HepG2 (cell line): Measurements from ENCODE around the gene FOXN3. TPM values are rescaled to one million over a fixed set of nuclear protein-coding genes. Genes with fewer than 3 reads are reported as not detected.

Experiments
- ATAC-seq: fragments of 200-7000 bp; cut with Tn5 transposase; 3 replicates; pipeline ENCODE4 v1.9.1; 2020; ENCODE audit warnings: mild to moderate bottlenecking, moderate library complexity
- BruUV-seq: library from RNA; stranded (reverse); fragments of 400-500 nt; replicated peaks from 2 replicates; lab custom pipeline; 2021; lab: Mats Ljungman, UMichigan
- CTCF ChIA-PET: fragments of 300-600 bp; formaldehyde crosslinking; extraction: SDS; loops from one replicate; lab custom pipeline; 2021; ENCODE audit warnings: low total read pairs, inconsistent platforms, low intra/inter-chr PET ratio; lab: Yijun Ruan, JAX
- POLR2A ChIA-PET: fragments of 350-600 bp; sonication (Branson Sonifier 250); formaldehyde crosslinking; loops from one replicate; lab custom pipeline; 2020; ENCODE audit warnings: antibody characterized with exemption, inconsistent platforms; lab: Yijun Ruan, JAX
- DNase-seq: peaks from one replicate; pipeline ENCODE4 v3.0.0-alpha.2; 2015; ENCODE audit warnings: low spot score
- FAIRE-seq: peaks from 3 replicates; lab custom pipeline; 2011; peaks lifted over from hg19 to GRCh38; lab: Jason Lieb, UNC
- H2AFZ ChIP-seq: one replicate; pipeline ENCODE4 v1.6.1; 2011; ENCODE audit warnings: low read length, inconsistent platforms
- H3K27ac ChIP-seq: fragments of 300-600 bp; 3 replicates; pipeline ENCODE4 v1.8.0; 2011; ENCODE audit warnings: mixed run types, mild to moderate bottlenecking, mixed read lengths, low read length, inconsistent platforms; ENCODE audit not compliant: insufficient read depth; ENCODE audit errors: extremely low read length
- H3K27me3 ChIP-seq, 2 experiments: fragments of 200-600 bp in 1 of 2; 2 replicates in 1 of 2; 3 replicates in 1 of 2; pipeline versions ENCODE4 v1.6.0 to v1.8.0; 2011; ENCODE audit warnings: low read length in 2 of 2, mild to moderate bottlenecking in 2 of 2, moderate library complexity in 2 of 2, inconsistent platforms in 1 of 2; ENCODE audit not compliant: insufficient read depth in 2 of 2, control insufficient read depth in 1 of 2
- H3K36me3 ChIP-seq, 2 experiments: fragments of 200-600 bp in 1 of 2; replicated peaks in 1 of 2; 2 replicates in 1 of 2; 3 replicates in 1 of 2; pipeline versions ENCODE4 v1.5.1 to v1.8.0; 2011; ENCODE audit warnings: low read length in 2 of 2, inconsistent platforms in 1 of 2; ENCODE audit not compliant: insufficient read depth in 2 of 2, control insufficient read depth in 1 of 2
- H3K4me1 ChIP-seq: 2 replicates; pipeline ENCODE4 v1.5.1; 2012; ENCODE audit warnings: low read length, inconsistent platforms; ENCODE audit not compliant: insufficient read depth
- H3K4me2 ChIP-seq: 2 replicates; pipeline ENCODE4 v1.6.0; 2011; ENCODE audit warnings: low read depth, low read length, inconsistent platforms
- H3K4me3 ChIP-seq, 3 experiments: fragments of 200-600 bp in 1 of 3; sonication (generic), shearing (Covaris generic) in 1 of 3; replicated peaks in 1 of 3; 2 replicates each; pipeline ENCODE4 v1.5.1; 2011 to 2016; ENCODE audit warnings: low read length in 3 of 3, inconsistent platforms in 2 of 3, low read depth in 2 of 3, mild to moderate bottlenecking in 2 of 3, control low read depth in 1 of 3, mixed read lengths in 1 of 3; ENCODE audit not compliant: insufficient read depth in 1 of 3
- H3K79me2 ChIP-seq: one replicate; pipeline ENCODE4 v1.6.1; 2011; ENCODE audit warnings: low read length, inconsistent platforms; ENCODE audit not compliant: insufficient read depth
- H3K9ac ChIP-seq: 2 replicates; pipeline ENCODE4 v1.6.0; 2011; ENCODE audit warnings: mild to moderate bottlenecking, low read depth, low read length, inconsistent platforms; ENCODE audit not compliant: insufficient read depth
- H3K9me3 ChIP-seq: 2 replicates; pipeline ENCODE4 v1.5.1; 2012; ENCODE audit warnings: mild to moderate bottlenecking, low read length
- H4K20me1 ChIP-seq: 2 replicates; pipeline ENCODE4 v1.6.0; 2011; ENCODE audit warnings: inconsistent platforms, mild to moderate bottlenecking, low read length, moderate library complexity; ENCODE audit not compliant: insufficient read depth
- ELF3 ChIP-seq: IDR thresholded peaks from 2 replicates; pipeline ENCODE4 v1.6.1; 2016; ENCODE audit warnings: missing genetic modification reagents, missing compliant biosample characterization
- GATA4 ChIP-seq: sonication (generic); IDR thresholded peaks from 2 replicates; pipeline ENCODE4 v1.6.1; 2016; ENCODE audit warnings: antibody characterized with exemption, low read depth, borderline replicate concordance
- HNRNPUL1 ChIP-seq: fragments of 200-400 bp; formaldehyde crosslinking; IDR thresholded peaks from 2 replicates; pipeline ENCODE4 v1.6.1; 2017; ENCODE audit warnings: low read depth, mild to moderate bottlenecking, low read length, moderate library complexity
- MAFK ChIP-seq, 2 experiments: IDR thresholded peaks in 1 of 2; conservative IDR thresholded peaks in 1 of 2; 2 replicates each; pipeline ENCODE4 v1.6.1; 2011; ENCODE audit warnings: improper control_type of control experiment in 2 of 2, low read length in 2 of 2
- NFE2L1 ChIP-seq: sonication (generic); formaldehyde crosslinking; IDR thresholded peaks from 2 replicates; pipeline ENCODE4 v1.4.0; 2020; ENCODE audit warnings: missing genetic modification reagents, mild to moderate bottlenecking, borderline replicate concordance
- RARA ChIP-seq: IDR thresholded peaks from 2 replicates; pipeline ENCODE4 v1.6.1; 2016; ENCODE audit warnings: missing genetic modification reagents, missing compliant biosample characterization
- TARDBP ChIP-seq: sonication (generic); formaldehyde crosslinking; IDR thresholded peaks from 2 replicates; pipeline ENCODE4 v1.8.0; 2022; ENCODE audit warnings: mild to moderate bottlenecking, missing genetic modification reagents
- ZMYM2 ChIP-seq: sonication (generic); formaldehyde crosslinking; IDR thresholded peaks from 2 replicates; pipeline ENCODE4 v1.8.0; 2022; ENCODE audit warnings: mild to moderate bottlenecking, missing genetic modification reagents
- ZMYM3 ChIP-seq: sonication (generic); formaldehyde crosslinking; IDR thresholded peaks from 2 replicates; pipeline ENCODE4 v1.5.1; 2020; ENCODE audit warnings: mild to moderate bottlenecking, missing genetic modification reagents
- ZNF138 ChIP-seq: sonication (generic); formaldehyde crosslinking; IDR thresholded peaks from 2 replicates; pipeline ENCODE4 v1.5.0; 2020; ENCODE audit warnings: mild to moderate bottlenecking, low read depth, missing genetic modification reagents
- ZNF431 ChIP-seq: sonication (generic); formaldehyde crosslinking; IDR thresholded peaks from 2 replicates; pipeline ENCODE4 v1.9.0; 2022; ENCODE audit warnings: missing genetic modification reagents, low read depth, mild to moderate bottlenecking, borderline replicate concordance
- ZNF501 ChIP-seq: sonication (generic); formaldehyde crosslinking; IDR thresholded peaks from 2 replicates; pipeline ENCODE4 v1.5.1; 2020; ENCODE audit warnings: mild to moderate bottlenecking, moderate library complexity, missing genetic modification reagents
- ZSCAN29 ChIP-seq: sonication (generic); formaldehyde crosslinking; conservative IDR thresholded peaks from 2 replicates; pipeline ENCODE4 v1.4.0; 2020; ENCODE audit warnings: mild to moderate bottlenecking, missing genetic modification reagents
- WGBS: methylation state at CpG from one replicate; pipeline ENCODE4 v1.1.6; 2017; ENCODE audit warnings: low lambda C conversion rate; 5-methylcytosine and 5-hydroxymethylcytosine counted together
- in situ Hi-C: cut with HindIII; loops from 2 replicates; pipeline ENCODE4 v1.10.0; 2017; ENCODE audit warnings: low pct_unique_long_range_greater_than_20kb; ENCODE audit not compliant: extremely low pct_ligation_motif_present
- intact Hi-C: fragments of 100-400 bp; cut with micrococcal nuclease; formaldehyde crosslinking; loops from one replicate; pipeline ENCODE4 v1.10.0; 2022; ENCODE audit not compliant: unreplicated experiment
- polyA plus RNA-seq, 8 experiments: library from polyadenylated mRNA; depleted of rRNA in 3 of 8; stranded (reverse) in 7 of 8; unstranded in 1 of 8; fragments of >200 nt; fragmentation: Illumina TruSeq in 4 of 8; extraction: Trizol in 4 of 8; gene quantifications; 2 replicates each; pipeline versions ENCODE4 v1.2.1 to v1.2.3, GENCODE V29; 2011 to 2016; ENCODE audit warnings: low read depth in 4 of 8, missing spikeins in 1 of 8, mixed read lengths in 1 of 8; ENCODE audit not compliant: insufficient read depth in 1 of 8
- total RNA-seq, 5 experiments: library from RNA; depleted of rRNA; stranded (reverse); fragments of >200 nt; fragmentation: Illumina TruSeq; extraction: Trizol; gene quantifications; 2 replicates each; pipeline ENCODE4 v1.2.3, GENCODE V29; 2016; ENCODE audit warnings: low read depth in 1 of 5
- TF ChIP-seq, protein P1 (sequence below): sonication (generic); formaldehyde crosslinking; IDR thresholded peaks from 2 replicates; pipeline ENCODE4 v1.5.1; 2020; ENCODE audit warnings: missing genetic modification reagents, mild to moderate bottlenecking, borderline replicate concordance
- TF ChIP-seq, protein P2 (sequence below): sonication (generic); formaldehyde crosslinking; IDR thresholded peaks from 2 replicates; pipeline ENCODE4 v1.4.0; 2020; ENCODE audit warnings: missing genetic modification reagents, borderline replicate concordance

FOXN3 gene
- total and polyA plus RNA-seq, 2 of the 13 experiments (the other 11 are each of a cell fraction or from before 2014, with no cell fraction given): 32.4 to 70.2 TPM

DNA sequence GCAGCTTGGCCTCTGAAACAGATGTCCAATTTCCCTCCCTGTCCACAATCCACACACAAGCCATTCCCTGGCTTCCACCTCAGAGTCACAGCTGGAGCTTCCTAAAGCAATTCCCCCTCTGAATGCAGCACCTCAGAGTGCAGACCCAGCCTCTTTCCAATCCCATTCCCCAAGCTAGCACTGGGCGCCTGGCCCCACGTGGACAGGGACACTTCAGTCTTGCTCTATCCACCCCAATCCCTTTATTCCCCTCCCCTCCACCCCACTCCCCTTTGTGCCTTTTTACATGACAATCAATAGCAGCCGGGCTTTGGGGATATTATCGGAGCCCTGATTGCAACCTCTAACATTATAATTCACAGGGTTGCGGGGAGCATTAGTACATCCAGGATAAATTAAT is 300.0 kb downstream of the FOXN3 start:
- no peaks in the 10 kb centered on the region for H3K9me3 ChIP-seq
- H3K36me3 ChIP-seq: no peaks in the 10 kb centered on the region
- H3K79me2 ChIP-seq: no peaks in the 10 kb centered on the region
- in situ Hi-C loops (no loop called here), intact Hi-C loops (no loop called here)
- ChIA-PET CTCF (no interaction called here), POLR2A (no interaction called here)
- H3K4me3 ChIP-seq: no peak overlapping the region
- no peak for TF ChIP-seq ZSCAN29 (CRISPR knock-in tag)
- no peak for TF ChIP-seq ZNF138
- no peak for TF ChIP-seq TARDBP
- no peak for TF ChIP-seq ZNF501 (CRISPR knock-in tag)
- no peak for TF ChIP-seq ZMYM2 (CRISPR knock-in tag)
- no peak for TF ChIP-seq ZNF431
- no peak for TF ChIP-seq ZMYM3
- TF ChIP-seq NFE2L1 (CRISPR knock-in tag): no peak
- no peak for TF ChIP-seq HNRNPUL1
- no peak for TF ChIP-seq RARA (CRISPR knock-in tag)
- peaks cover 7% of the 10 kb centered on the region; the same call in 1 of the 2 replicates for H3K4me1 ChIP-seq
- ATAC-seq: no peak
- no peak overlapping the region for H3K9ac ChIP-seq
- DNase-seq: no peak
- no peak overlapping the region for H2AFZ ChIP-seq
- peaks cover 0 to 10% of the 10 kb centered on the region in 2 experiments; a peak in 1 of 5 replicates for H3K27me3 ChIP-seq
- no peaks in the 10 kb centered on the region for H4K20me1 ChIP-seq
- no peak overlapping the region for H3K4me2 ChIP-seq
- no peak overlapping the region for H3K27ac ChIP-seq
- FAIRE-seq: no peak
- 78% methylated on average over 5 of the region's 5 CpGs for WGBS
- no TSS peak for BruUV-seq

DNA sequence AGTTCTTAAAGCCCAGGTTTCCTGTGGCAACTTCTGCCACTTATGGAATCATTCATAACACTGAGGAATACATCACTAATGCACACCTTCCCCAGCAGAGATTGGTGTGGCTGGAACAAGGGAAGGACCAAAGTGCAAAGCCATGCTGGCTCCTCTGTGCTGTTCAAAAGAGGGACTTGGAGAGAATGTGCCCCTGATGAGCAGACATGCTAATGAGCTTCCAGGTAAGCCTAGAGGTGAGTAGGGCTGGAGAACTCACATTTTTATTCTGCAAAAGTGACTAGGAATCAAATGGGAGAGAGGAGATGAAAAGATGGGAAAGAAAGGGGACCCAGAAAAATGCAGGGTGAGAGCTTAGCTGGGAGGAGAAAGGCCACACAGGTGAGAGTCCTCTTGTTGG is 302.9 kb downstream of the FOXN3 start:
- intact Hi-C loops: no loop called here
- no peak for TF ChIP-seq GATA4
- TF ChIP-seq MAFK (conservative IDR thresholded peaks at IDR 0.05 in 1 of 2, IDR thresholded peaks at IDR 0.05 in 1 of 2; ENCODE audit: low read length in 2 of 2): no peak
- TF ChIP-seq ELF3 (CRISPR knock-in tag): no peak
- TF ChIP-seq, protein P1, sequence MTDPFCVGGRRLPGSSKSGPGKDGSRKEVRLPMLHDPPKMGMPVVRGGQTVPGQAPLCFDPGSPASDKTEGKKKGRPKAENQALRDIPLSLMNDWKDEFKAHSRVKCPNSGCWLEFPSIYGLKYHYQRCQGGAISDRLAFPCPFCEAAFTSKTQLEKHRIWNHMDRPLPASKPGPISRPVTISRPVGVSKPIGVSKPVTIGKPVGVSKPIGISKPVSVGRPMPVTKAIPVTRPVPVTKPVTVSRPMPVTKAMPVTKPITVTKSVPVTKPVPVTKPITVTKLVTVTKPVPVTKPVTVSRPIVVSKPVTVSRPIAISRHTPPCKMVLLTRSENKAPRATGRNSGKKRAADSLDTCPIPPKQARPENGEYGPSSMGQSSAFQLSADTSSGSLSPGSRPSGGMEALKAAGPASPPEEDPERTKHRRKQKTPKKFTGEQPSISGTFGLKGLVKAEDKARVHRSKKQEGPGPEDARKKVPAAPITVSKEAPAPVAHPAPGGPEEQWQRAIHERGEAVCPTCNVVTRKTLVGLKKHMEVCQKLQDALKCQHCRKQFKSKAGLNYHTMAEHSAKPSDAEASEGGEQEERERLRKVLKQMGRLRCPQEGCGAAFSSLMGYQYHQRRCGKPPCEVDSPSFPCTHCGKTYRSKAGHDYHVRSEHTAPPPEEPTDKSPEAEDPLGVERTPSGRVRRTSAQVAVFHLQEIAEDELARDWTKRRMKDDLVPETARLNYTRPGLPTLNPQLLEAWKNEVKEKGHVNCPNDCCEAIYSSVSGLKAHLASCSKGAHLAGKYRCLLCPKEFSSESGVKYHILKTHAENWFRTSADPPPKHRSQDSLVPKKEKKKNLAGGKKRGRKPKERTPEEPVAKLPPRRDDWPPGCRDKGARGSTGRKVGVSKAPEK (CRISPR knock-in tag): no peak
- TF ChIP-seq, protein P2, sequence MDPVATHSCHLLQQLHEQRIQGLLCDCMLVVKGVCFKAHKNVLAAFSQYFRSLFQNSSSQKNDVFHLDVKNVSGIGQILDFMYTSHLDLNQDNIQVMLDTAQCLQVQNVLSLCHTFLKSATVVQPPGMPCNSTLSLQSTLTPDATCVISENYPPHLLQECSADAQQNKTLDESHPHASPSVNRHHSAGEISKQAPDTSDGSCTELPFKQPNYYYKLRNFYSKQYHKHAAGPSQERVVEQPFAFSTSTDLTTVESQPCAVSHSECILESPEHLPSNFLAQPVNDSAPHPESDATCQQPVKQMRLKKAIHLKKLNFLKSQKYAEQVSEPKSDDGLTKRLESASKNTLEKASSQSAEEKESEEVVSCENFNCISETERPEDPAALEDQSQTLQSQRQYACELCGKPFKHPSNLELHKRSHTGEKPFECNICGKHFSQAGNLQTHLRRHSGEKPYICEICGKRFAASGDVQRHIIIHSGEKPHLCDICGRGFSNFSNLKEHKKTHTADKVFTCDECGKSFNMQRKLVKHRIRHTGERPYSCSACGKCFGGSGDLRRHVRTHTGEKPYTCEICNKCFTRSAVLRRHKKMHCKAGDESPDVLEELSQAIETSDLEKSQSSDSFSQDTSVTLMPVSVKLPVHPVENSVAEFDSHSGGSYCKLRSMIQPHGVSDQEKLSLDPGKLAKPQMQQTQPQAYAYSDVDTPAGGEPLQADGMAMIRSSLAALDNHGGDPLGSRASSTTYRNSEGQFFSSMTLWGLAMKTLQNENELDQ (CRISPR knock-in tag): no peak

More for the DNA sequence above, 302.9 kb downstream of the FOXN3 start:
- peaks cover 0 to 5% of the 10 kb centered on the region in 2 experiments; a peak in 1 of 5 replicates for H3K27me3 ChIP-seq
- no peak overlapping the region for H2AFZ ChIP-seq
- BruUV-seq: no TSS peak
- H3K27ac ChIP-seq: no peak overlapping the region
- no peak overlapping the region for H3K4me3 ChIP-seq
- no peak overlapping the region for H3K4me2 ChIP-seq
- H3K9me3 ChIP-seq: no peaks in the 10 kb centered on the region
- in situ Hi-C loops: no loop called here
- CTCF ChIA-PET: no interaction called here
- DNase-seq: no peak
- ATAC-seq: no peak
- no peaks in the 10 kb centered on the region for H3K36me3 ChIP-seq
- no peak for FAIRE-seq
- no peak overlapping the region for H3K9ac ChIP-seq
- H3K4me1 ChIP-seq: peaks cover 7% of the 10 kb centered on the region; the same call in 1 of the 2 replicates
- H4K20me1 ChIP-seq: no peaks in the 10 kb centered on the region
- POLR2A ChIA-PET: no interaction called here
- no peaks in the 10 kb centered on the region for H3K79me2 ChIP-seq
